HG03442 (cell line): ENCODE data around the gene DNAJC17.

ENCODE experiments used
- ATAC-seq: cut with Tn5 transposase; IDR thresholded peaks from one replicate; pipeline ENCODE4 v1.9.1; 2021; ENCODE audit warnings: mild to moderate bottlenecking, moderate library complexity; ENCODE audit not compliant: unreplicated experiment

Gene DNAJC17

DNA sequence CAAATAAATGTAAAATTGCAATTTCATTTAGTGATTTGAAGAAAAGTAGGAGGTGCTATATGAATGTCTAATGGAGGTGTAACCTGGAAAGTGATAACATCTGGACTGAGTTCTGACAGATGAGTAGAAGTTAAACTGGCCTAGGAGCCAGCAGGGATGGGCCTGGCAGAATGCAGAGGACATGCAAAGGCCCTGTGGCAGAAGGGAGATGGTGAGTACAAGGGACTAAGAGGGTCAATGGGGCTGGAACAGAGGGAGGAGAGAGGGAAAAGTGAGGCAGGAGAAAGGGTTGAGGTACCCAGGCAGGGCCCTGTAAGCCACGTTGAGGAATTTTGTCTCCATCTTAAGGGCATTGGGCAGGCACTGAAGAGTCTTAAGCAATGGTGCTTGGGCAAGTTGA is 24.6 kb upstream of the DNAJC17 start:
- no peak for ATAC-seq

DNA sequence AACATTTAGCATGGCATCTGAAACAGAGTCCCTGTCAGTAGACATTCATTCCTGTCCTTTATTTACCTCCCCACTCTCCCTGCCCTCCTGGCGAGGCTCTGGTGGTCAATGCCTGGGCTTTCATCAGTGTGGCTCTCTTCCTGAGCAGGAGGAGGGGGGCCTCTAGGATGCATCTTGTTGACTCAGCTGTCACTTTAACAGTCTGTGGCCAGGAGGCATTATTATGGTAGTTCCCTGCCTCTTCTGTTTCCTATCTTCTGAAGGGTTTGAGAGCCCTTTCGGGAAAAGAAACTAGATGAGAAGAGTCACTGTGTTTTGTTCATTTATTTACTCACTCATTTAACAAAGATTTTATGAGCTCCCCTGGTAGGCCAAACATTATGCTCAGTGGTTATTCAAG is 23.6 kb upstream of the DNAJC17 start:
- ATAC-seq: no peak

DNA sequence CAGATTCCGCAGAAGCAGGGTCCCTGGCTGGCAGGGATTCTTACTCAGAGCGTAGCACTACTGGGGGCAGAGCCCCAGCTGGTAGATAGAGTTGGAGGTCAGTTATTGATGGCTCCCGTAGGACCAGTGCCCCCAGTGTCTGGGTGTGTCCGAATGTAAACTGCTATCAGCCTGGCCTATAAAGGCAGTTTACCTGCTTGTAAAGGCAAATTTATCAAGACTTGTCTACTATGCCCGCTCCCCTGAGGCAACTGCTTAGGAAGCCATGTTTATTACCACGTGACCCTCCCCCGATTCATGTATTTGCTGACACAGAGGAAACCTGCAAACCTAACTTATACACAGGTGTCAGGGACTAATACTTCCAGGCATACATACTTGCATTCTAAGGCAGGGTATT is 21.8 kb upstream of the DNAJC17 start:
- no peak for ATAC-seq

DNA sequence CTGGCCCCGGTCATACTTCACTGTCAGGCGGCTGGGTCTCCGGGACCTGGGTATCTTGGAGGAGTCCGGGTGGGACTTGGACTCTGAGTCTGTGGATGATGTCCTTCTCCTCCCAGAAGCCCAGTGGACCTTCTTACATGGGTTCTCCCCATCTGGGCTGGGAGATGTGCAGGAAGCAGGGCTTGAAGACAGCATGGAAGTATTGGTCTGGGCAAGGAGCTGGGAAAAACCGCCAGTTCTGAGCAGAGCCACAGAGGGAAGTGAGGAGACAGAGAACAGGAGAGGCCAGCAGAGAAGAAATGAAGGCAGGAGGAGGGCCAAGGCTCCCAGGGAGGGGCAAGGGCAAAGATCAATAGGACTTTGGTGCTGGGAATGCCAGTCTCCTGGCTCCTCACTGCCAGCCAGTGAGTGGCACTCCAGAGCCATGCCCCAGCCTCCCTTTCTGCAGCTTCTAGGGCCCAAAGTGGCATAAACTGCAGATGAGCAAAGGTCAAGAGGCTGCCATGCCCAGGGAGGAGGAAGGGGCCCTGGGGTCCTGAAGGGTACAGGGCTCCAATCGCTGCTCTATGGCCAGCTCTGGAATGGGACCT is 21.3 kb upstream of the DNAJC17 start, which contains the start of gene PPP1R14D:
Gene PPP1R14D, minus strand, starts transcription at position 262 of the 590 bp plus-strand sequence. Its CDS starts 67 bp downstream, at position 195.
- ATAC-seq: no peak

DNA sequence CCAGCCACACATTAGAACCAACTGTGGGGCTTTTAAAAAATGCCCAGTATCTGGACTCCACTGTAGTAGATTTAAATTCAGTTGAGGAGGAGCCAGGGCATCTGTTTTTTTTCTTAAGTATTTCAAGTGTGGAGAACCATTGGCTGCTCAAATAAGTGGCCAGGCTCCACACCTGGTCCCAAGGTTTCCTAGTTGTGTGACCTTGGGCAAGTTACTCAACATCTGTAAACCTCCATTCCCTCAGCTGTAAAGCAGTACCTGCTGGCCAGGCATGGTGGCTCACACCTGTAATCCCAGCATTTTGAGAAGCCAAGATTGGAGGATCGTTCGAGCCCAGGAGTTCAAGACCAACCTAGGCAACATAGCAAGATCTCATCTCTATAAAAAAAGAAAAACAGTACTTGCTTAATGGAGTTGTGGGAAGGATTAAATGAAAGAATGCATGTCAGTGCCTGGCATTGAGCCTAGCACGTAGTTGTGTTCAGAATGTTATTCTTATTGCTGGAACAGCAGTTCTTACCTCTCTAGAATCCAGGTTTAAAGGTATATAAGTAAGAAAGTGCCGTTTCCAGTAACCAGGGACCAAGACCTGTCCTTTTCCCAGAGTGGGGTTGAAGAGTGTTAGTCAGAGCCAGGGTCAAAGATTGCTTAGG is 19.3 kb upstream of the DNAJC17 start:
- no peak for ATAC-seq

DNA sequence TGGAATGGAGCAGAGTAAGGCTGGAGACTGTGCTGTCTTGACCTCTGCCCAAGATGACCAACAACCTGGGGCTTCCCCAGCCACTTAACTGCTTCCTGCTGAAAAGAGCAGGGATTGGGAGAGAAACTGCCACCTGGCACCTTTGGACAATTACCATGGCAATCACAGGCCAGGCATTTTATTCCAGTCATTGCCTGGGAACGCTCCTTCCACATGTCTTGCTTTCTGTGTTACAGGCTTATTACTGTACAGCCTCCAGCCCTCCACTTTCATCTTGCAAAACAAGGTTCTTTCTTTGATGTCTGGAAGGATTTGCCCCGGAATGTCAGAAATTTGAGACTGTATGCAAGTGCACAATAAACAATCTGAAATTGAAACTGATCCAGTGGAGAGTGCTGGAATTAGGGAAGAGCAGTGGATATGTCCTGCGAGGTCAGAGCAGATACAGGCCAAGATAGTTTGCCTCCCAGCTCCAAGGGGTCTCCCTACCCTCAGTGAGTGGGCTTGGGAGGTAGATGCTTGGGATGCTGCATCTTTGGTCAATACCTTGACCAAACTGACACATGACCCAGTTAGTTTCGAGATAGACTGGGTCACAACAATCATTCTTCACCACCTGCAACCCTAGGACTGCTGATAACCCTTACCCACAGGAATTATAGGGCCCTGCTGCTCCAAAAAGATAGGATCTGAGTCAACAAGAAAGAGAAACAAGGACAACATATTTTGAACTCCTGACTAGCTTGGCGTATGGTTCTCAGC is 18.6 kb upstream of the DNAJC17 start:
- ATAC-seq: no peak

DNA sequence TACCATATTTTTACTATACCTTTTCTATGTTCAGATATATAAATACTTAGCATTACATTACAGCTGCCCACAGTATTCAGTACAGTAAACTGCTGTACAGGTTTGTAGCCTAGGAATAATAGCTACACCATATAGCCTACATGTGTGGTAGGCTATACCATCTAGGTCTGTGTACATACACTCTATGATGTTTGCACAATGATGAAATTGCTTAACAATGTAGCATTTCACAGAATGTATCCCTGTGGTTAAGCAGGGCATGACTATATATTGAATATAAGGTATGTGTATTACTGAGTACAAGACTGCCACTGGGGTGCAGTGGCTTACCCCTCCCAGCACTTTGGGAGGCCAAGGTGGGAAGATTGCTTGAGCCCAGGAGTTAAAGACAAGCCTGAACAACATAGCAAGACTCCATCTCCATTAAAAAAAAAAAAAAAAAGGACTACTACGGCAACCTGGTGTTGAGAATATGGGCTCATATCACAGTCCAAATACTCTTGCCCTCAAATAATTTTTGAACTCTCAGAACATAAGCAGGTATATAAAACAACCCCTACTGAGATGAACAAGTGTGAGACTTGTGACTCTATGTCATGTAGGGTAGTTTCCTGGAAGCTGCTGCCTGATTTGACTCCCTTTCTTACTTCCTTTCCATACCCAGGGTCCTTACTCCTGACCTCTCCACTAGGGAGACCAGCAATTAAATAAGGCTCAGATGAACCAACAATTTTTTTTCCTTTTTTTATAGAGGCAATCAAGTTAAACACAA is 16.5 kb upstream of the DNAJC17 start:
- no peak for ATAC-seq

DNA sequence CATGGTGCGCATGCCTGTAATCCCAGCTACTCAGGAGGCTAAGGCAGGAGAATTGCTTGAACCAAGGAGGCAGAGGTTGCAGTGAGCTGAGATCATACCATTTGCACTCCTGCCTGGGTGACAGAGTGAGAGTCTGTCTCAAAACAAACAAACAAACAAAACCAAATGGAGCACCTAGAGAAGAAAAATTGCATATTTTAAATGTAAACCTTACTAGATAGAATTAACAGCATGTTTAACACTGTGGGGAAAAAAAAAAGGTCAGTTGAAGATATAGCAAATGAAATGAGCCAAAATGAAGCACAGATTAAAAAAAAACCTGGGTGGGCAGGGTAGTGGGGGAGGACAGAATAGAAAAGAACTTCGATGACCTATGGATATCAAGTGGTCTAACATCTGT is 13.9 kb upstream of the DNAJC17 start:
- no peak for ATAC-seq

DNA sequence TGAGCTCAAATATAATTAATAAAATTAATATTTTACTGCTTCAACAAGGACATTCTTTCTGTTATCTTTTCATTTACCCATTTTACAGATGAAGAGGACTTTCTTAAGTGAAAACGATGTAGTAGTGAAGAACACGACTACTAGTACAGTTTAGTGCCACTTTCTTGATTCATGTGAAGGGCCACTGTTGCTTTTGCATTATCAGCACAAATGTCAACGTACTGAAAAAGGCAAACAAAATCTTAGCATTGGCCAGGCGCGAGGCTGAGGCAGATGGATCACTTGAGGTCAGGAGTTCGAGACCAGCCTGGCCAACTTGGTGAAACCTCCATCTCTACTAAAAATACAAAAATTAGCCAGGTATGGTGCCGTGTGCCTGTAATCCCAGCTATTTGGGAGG is 11.8 kb upstream of the DNAJC17 start:
- ATAC-seq: no peak

DNA sequence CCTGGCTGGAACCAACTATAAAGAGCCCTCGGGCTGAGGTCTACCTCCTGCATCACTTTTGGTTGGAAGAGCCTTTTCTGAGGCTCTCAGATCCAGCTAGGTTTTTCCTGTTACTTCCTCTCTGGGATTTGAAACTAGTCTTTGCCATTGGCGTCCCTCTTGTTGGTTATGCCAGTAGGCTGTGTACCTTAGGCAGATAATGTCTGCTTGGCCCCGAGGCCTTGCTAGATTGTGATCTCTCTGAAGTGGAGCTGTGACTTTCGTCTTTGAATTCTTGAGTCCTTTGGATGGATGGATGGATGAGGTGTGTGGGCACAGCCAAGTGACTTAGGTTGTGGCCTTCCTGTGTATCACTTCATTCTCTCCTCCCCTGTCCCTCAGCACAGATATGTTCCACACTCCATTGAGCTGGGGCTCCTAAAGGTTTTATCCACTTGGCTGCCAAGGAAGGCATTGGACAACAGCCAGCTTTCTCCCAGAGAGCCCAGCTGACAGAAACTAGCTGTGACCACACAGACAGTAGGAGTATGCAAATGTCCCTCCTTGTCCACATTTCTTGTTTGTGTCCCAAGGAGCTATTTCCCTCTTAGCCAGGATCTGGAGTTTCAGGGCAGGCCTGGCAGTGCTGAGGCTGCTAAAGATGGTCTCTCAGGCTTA is 7.9 kb upstream of the DNAJC17 start:
- no peak for ATAC-seq

DNA sequence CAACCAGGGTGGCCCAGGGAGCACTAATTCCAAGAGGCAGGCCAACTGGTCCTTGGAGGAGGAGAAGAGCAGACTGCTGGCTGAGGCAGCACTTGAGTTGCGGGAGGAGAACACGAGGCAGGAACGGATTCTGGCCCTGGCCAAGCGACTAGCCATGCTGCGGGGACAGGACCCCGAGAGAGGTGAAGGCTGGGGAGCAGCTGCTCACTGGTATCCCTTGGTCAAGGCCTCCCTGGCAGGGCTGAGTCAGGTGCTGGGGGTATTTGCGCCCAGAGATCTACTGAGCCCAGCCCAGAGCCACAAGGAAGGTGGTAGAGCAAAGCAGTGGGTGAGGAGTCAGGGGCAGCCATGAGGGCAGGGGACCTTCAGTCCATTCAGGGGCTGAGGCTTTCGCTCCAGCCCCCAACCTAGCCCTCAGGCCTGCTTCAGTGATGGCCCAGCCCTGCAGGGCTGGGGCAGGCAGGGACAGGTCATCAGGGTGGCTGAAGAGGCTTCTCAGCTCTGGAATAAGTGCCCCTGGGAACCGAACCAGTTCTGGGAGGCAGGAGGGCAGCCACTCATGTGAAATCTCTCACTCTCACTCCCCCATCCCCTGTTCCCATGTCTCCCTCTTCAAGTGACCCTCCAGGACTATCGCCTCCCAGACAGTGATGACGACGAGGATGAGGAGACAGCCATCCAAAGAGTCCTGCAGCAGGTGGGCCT is 5.6 kb upstream of the DNAJC17 start:
- no peak for ATAC-seq

DNA sequence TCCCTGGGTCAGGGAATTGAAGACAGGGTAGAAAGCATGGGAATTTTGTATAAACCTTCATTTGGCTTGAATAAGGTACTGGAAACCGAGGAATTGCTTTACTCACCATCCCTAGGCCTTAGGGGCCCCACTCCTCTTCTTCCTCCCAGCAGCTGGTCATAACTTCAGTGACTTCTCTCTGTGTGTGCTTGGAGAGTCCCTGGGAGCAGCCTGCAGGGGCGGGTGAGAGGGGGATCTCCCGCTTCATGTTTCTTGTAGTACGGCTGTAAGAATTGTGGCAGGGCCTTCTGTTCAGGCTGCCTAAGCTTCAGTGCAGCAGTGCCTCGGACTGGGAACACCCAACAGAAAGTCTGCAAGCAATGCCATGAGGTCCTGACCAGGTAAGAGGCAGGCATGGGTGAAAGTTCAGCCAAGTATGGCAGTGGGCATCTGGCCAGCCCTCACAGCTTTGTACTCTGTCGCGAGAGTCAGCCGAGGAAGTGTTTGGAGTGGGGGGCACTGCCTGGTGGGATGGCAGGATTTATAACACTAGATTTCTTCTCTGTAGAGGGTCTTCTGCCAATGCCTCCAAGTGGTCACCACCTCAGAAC is 1.7 kb upstream of the DNAJC17 start:
- ATAC-seq: no peak

DNA sequence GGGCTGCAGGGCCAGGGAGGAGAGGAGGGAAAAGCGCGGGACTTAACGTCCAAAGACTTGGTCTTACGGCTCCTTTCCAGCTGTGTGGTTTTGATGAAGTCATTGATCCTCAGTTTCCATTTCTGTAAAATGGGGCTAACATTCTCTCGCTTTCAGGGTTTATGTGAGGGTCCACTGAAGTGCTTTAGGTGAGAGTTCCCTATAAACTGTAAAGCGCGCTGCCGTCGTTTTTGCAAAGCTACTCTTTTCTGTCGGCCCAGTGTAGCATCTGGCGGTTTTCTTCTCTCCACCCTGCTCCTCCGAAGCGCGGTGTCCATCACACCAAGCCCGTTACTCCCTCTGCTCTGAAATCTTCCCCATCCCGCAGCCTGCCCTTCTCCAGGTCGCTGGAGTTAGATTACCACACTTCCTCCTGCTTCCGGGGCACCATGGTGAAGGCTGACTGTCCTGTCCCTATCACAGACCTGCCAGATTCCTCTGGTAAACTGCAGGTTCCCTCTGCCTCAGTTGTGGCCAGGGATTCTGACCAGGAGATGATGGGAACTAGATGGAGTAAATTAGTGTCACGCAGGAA is 702 bp upstream of the DNAJC17 start:
- ATAC-seq: no peak

DNA sequence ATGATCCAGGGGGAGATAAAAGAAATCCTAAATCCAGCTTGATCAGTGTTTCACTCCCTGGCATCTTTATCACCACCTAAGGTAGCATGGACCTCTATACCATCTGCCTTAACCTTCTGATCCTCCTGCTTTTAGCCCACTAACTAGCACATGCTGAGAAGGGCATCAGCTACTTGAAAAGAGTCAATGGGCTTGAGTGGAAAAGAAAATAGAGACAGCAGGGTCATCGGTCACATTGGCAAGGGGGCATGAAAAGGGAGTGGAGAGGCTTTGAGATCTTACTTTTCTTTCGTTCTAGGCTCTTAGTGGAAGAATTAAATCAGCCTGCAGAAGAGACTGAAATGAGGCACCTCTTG is 623 bp downstream of the DNAJC17 start:
- ATAC-seq: no peak

DNA sequence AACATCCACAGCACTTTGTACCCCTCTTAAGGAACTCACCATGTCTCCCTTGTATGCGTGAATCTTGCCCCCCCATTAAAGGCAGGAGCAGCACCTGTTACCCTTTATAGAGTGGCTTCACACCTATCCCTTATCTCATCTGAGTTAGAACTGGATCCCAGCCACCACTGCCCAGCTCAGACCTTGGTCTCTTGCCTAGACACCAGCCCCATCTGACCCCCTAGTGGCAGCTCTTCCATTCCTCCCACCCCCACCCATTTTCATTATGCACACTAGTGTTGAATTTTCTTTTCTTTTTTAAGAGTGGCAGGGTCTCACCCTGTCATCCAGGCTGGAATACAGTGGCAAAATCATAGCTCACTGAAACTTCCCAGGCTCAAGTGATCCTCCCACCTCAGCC is 3.6 kb downstream of the DNAJC17 start:
- ATAC-seq: no peak

DNA sequence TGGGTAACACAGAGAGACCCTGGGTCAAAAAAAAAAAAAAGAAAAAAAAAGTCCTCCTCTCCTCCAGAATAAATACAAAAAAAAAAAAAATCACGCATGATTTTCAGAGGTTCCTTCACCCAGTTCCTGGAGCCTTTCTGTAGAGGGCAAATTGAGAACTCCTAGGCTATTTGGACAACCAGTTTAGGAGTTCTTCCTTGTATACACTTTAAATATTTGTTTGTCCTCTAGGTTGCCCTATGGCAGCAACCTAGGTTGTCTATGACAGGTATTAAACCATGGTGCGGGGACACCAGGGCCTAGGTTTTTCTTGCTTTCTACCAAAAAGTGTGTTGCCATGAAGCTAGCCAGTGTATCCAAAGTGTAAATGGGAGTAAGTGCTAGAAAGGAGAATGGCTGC is 4.2 kb downstream of the DNAJC17 start:
- no peak for ATAC-seq

DNA sequence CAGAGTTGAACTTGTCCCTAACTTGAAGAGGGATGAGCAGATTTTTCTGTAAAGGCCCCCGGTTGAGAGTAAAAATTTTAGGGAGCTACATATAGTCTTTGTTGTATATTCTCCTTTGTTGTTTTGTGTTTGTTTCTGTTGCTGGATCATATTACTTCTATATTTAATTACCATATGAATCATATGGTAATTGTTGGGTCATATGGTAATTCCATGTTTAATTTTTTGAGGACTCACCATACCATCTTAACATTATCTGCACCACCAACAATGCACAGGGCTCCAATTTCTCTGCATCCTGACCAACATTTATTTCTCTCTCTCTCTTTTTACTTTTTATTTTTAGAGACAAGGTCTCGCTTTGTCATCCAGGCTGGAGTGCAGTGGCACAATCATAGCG is 7.8 kb downstream of the DNAJC17 start:
- no peak for ATAC-seq

DNA sequence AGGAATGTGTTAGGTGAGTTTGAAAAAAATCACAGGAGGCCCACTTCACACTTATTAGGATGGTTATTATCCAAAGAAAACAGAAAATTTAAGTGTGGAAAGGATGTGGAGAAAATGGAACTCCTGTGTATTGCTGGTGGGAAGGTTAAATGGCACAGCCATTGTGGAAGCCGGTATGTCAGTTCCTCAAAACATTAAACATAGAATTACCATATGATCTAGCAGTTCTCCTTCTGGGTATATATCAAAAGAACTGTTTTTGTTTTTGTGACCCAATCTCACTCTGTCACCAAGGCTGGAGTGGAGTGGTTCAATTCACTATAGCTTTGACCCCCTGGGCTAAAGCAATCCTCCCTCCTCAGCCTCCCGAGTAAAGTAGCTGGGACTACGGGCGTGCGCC is 10.8 kb downstream of the DNAJC17 start:
- ATAC-seq: no peak

DNA sequence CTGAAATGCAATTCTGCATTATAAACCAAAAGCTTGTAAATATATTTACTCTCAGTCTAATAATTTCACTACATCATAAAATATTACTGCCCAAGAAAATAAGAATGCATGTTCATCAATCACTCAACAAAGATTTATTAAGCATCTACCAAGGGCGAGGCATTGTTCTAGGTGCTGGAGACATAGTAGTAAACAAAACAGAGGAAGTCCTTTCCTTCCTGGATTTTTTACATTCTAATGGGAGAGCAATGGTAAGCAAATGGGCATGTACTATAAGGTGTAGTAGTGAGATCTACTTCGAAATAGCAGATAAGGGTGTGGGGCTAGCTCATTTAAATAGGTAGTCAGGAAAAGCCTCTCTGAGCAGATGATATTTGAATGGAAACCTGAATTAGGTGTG is 11.2 kb downstream of the DNAJC17 start:
- no peak for ATAC-seq
